K562 (cell line): ENCODE measurements around the gene CROCC2. TPM values are rescaled to one million over a fixed set of nuclear protein-coding genes. Genes with fewer than 3 reads are reported as not detected.

Experiments
- ATAC-seq: fragments of 200-7000 bp; cut with Tn5 transposase; 3 replicates; pipeline ENCODE4 v1.9.1; 2020; ENCODE audit warnings: moderate library complexity
- BruUV-seq: library from RNA; stranded (reverse); fragments of 400-500 nt; replicated peaks from 2 replicates; lab custom pipeline; 2021; lab: Mats Ljungman, UMichigan
- CTCF ChIA-PET: fragments of 300-600 bp; formaldehyde crosslinking; extraction: SDS; loops from one replicate; lab custom pipeline; 2021; ENCODE audit warnings: low intra/inter-chr PET ratio; lab: Yijun Ruan, JAX
- POLR2A ChIA-PET: fragments of 300-600, 350-650 bp; sonication (Branson Sonifier 250); formaldehyde crosslinking; extraction: SDS; loops from one replicate; lab custom pipeline; 2021; ENCODE audit warnings: antibody characterized with exemption, inconsistent platforms; lab: Yijun Ruan, JAX
- DNase-seq, 4 experiments: peaks; one replicate each; pipeline versions ENCODE4 v3.0.0 to v3.0.0-alpha.2; 2011 to 2018; ENCODE audit warnings: low spot score in 3 of 4, mixed read lengths in 3 of 4; ENCODE audit errors: extremely low read depth in 1 of 4
- FAIRE-seq: peaks from 2 replicates; lab custom pipeline; 2011; peaks lifted over from hg19 to GRCh38; lab: Jason Lieb, UNC
- H2AFZ ChIP-seq: 2 replicates; pipeline ENCODE4 v1.6.0; 2011; ENCODE audit warnings: low read depth, low read length, control low read depth, inconsistent platforms
- H3K27ac ChIP-seq: fragments of 200-600 bp; 3 replicates; pipeline ENCODE4 v1.8.0; 2011; ENCODE audit warnings: low read depth, mild to moderate bottlenecking, control low read depth, inconsistent platforms, low read length, moderate library complexity, mixed read lengths; ENCODE audit errors: extremely low read depth
- H3K27me3 ChIP-seq, 2 experiments: fragments of 300-600 bp in 1 of 2; 2 replicates in 1 of 2; 3 replicates in 1 of 2; pipeline versions ENCODE4 v1.6.0 to v1.8.0; 2011; ENCODE audit warnings: inconsistent platforms in 2 of 2, low read length in 2 of 2, mild to moderate bottlenecking in 1 of 2, mixed read lengths in 1 of 2, moderate library complexity in 1 of 2; ENCODE audit not compliant: control insufficient read depth in 2 of 2, insufficient read depth in 2 of 2
- H3K36me3 ChIP-seq: fragments of 300-600 bp; 3 replicates; pipeline ENCODE4 v1.8.0; 2011; ENCODE audit warnings: mild to moderate bottlenecking, low read length, inconsistent platforms; ENCODE audit not compliant: control insufficient read depth, insufficient read depth
- H3K4me1 ChIP-seq, 2 experiments: fragments of 200-600 bp in 1 of 2; replicated peaks in 1 of 2; 2 replicates in 1 of 2; 3 replicates in 1 of 2; pipeline versions ENCODE4 v1.5.1 to v1.8.0; 2011; ENCODE audit warnings: inconsistent platforms in 2 of 2, low read length in 2 of 2, mild to moderate bottlenecking in 1 of 2, mixed read lengths in 1 of 2, moderate library complexity in 1 of 2; ENCODE audit not compliant: control insufficient read depth in 2 of 2, insufficient read depth in 2 of 2
- H3K4me2 ChIP-seq: 2 replicates; pipeline ENCODE4 v1.6.1; 2011; ENCODE audit warnings: low read length, control low read depth, inconsistent platforms, mixed read lengths; ENCODE audit not compliant: insufficient read depth
- H3K4me3 ChIP-seq: fragments of 200-600 bp; sonication (generic), shearing (Covaris generic); 2 replicates; pipeline ENCODE4 v1.5.1; 2016; ENCODE audit warnings: control low read depth, inconsistent platforms
- H3K79me2 ChIP-seq: fragments of 200-600 bp; 3 replicates; pipeline ENCODE4 v1.8.0; 2011; ENCODE audit warnings: low read length, inconsistent platforms; ENCODE audit not compliant: control insufficient read depth, insufficient read depth
- H3K9ac ChIP-seq, 2 experiments: 2 replicates each; pipeline versions ENCODE4 v1.6.0 to v1.6.1; 2011; ENCODE audit warnings: low read depth in 2 of 2, low read length in 2 of 2, control low read depth in 1 of 2, inconsistent platforms in 1 of 2, mild to moderate bottlenecking in 1 of 2, mixed read lengths in 1 of 2; ENCODE audit not compliant: insufficient read depth in 1 of 2
- H3K9me1 ChIP-seq: one replicate; pipeline ENCODE4 v1.6.0; 2011; ENCODE audit warnings: inconsistent platforms, mild to moderate bottlenecking, low read length, moderate library complexity; ENCODE audit not compliant: control insufficient read depth, insufficient read depth
- H3K9me3 ChIP-seq: replicated peaks from 2 replicates; pipeline ENCODE4 v1.5.1; 2011; ENCODE audit warnings: low read depth, low read length, inconsistent platforms; ENCODE audit not compliant: control insufficient read depth, insufficient read depth
- H4K20me1 ChIP-seq: replicated peaks from 2 replicates; pipeline ENCODE4 v1.6.1; 2011; ENCODE audit warnings: low read length, inconsistent platforms, mixed read lengths; ENCODE audit not compliant: control insufficient read depth, insufficient read depth
- BDP1 ChIP-seq: IDR thresholded peaks from 3 replicates; pipeline ENCODE4 v1.6.1; 2011; ENCODE audit not compliant: insufficient read length, insufficient read depth
- ZBTB7A ChIP-seq: IDR thresholded peaks from 2 replicates; pipeline ENCODE4 v1.6.1; 2011; ENCODE audit warnings: low read depth, mild to moderate bottlenecking, low read length, moderate library complexity, borderline replicate concordance; ENCODE audit not compliant: control insufficient read depth
- ZNF551 ChIP-seq: fragments of 250-450 bp; sonication (Bioruptor Pico); IDR thresholded peaks from 2 replicates; pipeline ENCODE4 v1.5.0; 2021; ENCODE audit warnings: mild to moderate bottlenecking, moderate library complexity
- ZNF592 ChIP-seq: fragments of 450-650 bp; IDR thresholded peaks from 2 replicates; pipeline ENCODE4 v1.6.1; 2017; ENCODE audit warnings: antibody characterized with exemption, mild to moderate bottlenecking
- WGBS: fragments of 100-300 bp; shearing (Covaris generic); methylation state at CpG from one replicate; pipeline ENCODE4 v1.1.6; 2016; ENCODE audit warnings: low coverage, mixed read lengths; ENCODE audit not compliant: insufficient coverage; ENCODE audit errors: missing lambda C conversion rate; 5-methylcytosine and 5-hydroxymethylcytosine counted together
- in situ Hi-C: fragments of 300-500 bp; cut with MboI; formaldehyde crosslinking; loops from 4 replicates; pipeline ENCODE4 v1.15.0; 2018; ENCODE audit warnings: inconsistent platforms, mixed read lengths
- intact Hi-C: fragments of 100-400 bp; cut with micrococcal nuclease; formaldehyde crosslinking; loops from 2 replicates; pipeline ENCODE4 v1.14.2; 2022
- polyA plus RNA-seq, 8 experiments: library from polyadenylated mRNA; depleted of rRNA in 4 of 8; stranded (reverse) in 5 of 8; unstranded in 3 of 8; fragments of >200 nt; fragmentation: Nextera tagmentation in 2 of 8; fragmentation: Illumina TruSeq in 1 of 8; extraction: Ambion mirVana in 2 of 8; extraction: Trizol in 1 of 8; gene quantifications; 2 replicates each; pipeline versions ENCODE4 v1.2.1 to v1.2.3, GENCODE V29; 2011 to 2014; ENCODE audit warnings: inconsistent platforms in 1 of 8, missing spikeins in 1 of 8
- total RNA-seq, 7 experiments: library from RNA; depleted of rRNA in 6 of 7; stranded (reverse); fragments of >200 nt in 6 of 7; fragmentation: Illumina TruSeq in 2 of 7; extraction: Trizol in 2 of 7; gene quantifications; 2 replicates each; pipeline versions ENCODE4 v1.2.1 to v1.2.3, GENCODE V29; 2011 to 2021; ENCODE audit warnings: low replicate concordance in 1 of 7

The CROCC2 gene
- total and polyA plus RNA-seq, 9 of the 15 experiments (the other 6 are each of a cell fraction or from before 2014, with no cell fraction given), result not detected

GRCh38 chr2:240893363-240893844 lies 12.7 kb upstream of the CROCC2 start:
- Histone ChIP-seq H3K27ac (no peak overlapping the region), H3K27me3 (peaks cover 0 to 18% of the 10 kb centered on the region in 2 experiments; a peak in 3 of 5 replicates), H3K4me2 (no peak overlapping the region), H3K4me3 (no peak overlapping the region), H3K36me3 (no peaks in the 10 kb centered on the region), H3K79me2 (no peaks in the 10 kb centered on the region), H3K9me1 (no peaks in the 10 kb centered on the region), H4K20me1 (0 out of 2 replicates have a peak, but pooled peaks cover 7% of the 10 kb centered on the region), H3K9me3 (no peaks in the 10 kb centered on the region), H3K4me1 (peaks cover 0 to 7% of the 10 kb centered on the region in 2 experiments; a peak in 2 of 5 replicates), H2AFZ (no peak overlapping the region), H3K9ac (no peak overlapping the region)
- 0% methylated on average over 8 of the region's 17 CpGs for WGBS
- in situ Hi-C loops, result no loop called here
- intact Hi-C loops, result no loop called here
- ChIA-PET POLR2A (no interaction called here), CTCF (no interaction called here)
- FAIRE-seq, result no peak
- peak; percentile 45 for ATAC-seq
- DNase-seq, result no peak
- no TSS peak for BruUV-seq
- TF ChIP-seq ZNF551 (no peak), ZNF592 (no peak), ZBTB7A (no peak), BDP1 (no peak)
